Kidney tubule cell (primary cell): ENCODE results near the gene CRACDL.

Experiments used
- DNase-seq: peaks from one replicate; pipeline ENCODE4 v3.0.0-alpha.2; 2018; ENCODE audit warnings: low spot score

Gene CRACDL

DNA sequence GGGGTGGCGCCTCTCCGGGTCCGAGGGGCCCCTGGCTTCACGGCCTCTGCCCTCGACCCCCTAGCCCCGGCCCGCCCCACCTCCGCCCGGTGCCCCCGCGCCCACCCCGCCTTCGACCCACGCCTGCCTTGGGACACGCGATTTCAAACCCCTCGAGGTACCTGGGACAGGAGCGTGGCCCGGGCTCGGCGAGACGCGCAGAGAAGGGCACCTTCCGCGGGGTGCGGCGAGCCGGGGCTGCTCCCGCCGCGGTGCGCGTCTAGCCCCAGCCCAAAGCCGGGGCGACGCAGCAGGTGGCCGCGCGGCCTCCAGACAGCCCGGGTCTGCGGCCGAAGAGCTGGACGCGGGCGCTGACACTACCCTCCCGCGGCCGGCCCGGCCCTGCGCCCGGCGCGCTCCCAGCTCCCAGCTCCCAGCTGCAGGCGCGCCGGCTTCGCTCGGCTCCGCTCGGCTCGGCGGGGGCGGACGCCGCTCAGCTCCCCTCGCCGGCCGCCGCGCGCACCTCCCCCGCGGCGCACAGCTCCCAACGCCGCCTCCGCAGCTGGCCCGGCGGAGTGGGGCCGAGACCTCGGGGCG lies at the start of gene CRACDL:
CRACDL (minus strand) TSS at position 449 of the 576 bp plus-strand sequence. CDS start 89,425 bp downstream, outside the sequence.
- peak; percentile 39 for DNase-seq

- DNase-seq: no peak
Observed at GRCh38 chr2:98975611-98976010, 39.6 kb upstream of the CRACDL start.

DNA sequence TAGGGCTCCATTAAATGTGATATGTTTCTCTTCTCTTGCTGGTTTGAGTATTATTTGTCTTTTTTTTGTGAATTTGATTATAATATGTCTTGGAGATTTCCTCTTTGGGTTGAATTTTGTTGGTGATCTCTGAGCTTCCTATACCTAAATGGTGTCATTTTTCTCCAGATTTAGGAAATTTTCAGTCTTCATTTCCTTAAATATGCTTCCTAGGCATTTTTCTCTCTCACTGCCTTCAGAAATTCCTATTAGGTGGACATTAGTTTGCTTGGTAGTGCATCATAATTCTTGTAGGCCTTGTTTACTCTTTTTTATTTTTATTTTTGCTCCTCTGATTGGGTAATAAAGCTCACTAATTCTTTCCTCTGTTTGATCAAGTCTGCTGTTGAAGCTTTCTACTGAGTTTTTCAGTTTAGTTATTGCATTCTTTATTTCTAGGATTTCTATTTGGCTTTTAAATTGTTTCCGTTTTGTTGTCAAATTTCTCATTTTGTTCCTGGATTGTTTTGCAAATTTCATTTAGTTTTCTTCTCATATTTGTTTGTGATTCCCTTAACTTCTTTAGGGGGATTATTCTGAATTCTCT lies 36.6 kb upstream of the CRACDL start:
- DNase-seq: no peak

- DNase-seq: no peak
Observed at GRCh38 chr2:98959810-98960507, 23.9 kb upstream of the CRACDL start.

GRCh38 chr2:98952966-98953365 lies 16.9 kb upstream of the CRACDL start:
- DNase-seq: no peak

DNA sequence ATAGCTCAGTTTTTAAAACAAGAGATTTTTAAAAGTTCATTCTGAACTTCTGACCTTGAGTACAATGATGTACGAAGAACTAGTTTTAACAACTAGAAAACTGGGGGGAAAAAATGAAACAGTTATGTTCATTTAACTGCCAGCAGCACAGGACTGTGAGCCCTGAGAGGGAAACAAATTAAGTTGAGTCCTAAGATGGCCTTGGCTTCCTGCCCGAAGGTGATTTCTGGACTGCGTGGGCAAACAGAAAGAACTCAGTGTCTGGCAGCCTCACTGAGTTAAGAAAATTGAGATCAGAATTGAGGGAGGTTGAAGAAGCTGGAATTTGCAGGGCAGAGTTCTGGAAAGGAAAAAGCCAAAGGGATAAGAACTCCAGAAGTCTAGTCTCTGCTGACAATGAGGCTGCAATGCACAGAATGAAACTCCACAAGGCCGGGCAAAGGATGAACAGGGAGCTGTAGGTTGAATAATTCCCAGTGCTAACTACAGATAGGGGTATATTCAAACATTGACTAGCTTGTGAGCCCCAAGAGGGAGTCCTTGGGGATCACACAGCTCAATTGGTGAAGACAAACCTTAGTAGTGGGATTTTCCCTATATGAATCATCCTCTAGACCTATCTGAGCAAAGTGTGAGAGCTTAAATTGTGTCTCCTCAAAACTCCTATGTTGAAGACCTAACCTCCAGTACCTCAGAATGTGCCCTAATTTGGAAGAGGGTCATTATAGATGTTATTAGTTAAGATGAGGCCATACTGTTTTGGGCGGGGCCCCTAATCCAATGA lies 13.1 kb upstream of the CRACDL start:
- no peak for DNase-seq

DNA sequence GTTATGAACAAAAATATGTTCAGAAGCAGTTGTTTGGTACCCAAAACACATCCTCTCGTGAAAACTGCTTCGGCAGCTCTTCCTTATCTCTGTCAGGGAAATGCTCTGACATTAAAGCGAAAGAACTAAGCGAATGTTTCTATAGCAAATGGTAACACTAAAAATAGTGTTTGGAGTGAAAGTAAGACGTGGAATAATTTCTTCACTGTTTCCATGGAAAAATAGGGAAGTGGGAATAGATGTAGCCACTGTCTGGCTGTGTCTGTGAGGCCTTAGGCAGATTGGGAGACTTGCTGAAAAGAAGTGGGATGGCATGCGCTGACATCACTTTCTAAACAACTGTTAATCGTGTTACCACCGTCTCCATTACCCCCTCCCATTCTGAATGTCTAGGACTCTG lies 11.5 kb upstream of the CRACDL start:
- DNase-seq: no peak

DNA sequence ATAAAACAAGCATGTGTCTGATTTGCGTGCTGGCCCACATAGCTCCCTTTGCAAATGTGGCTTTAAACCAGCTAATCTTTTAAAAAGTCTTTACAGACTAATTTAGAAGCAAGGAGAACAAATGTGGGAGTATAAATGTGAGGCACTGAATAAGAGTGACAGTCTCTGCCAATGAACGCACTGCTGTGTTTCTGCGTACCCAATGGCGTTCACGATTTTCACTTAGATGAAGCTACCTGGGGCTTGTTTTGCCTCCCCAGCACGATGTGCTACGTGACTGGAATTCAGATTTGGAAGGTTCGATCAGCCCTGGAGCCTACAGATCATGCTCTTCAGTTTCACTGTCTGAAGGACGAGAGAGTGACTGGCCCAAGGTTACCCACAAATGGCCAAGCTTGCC lies 10.8 kb upstream of the CRACDL start:
- no peak for DNase-seq

DNA sequence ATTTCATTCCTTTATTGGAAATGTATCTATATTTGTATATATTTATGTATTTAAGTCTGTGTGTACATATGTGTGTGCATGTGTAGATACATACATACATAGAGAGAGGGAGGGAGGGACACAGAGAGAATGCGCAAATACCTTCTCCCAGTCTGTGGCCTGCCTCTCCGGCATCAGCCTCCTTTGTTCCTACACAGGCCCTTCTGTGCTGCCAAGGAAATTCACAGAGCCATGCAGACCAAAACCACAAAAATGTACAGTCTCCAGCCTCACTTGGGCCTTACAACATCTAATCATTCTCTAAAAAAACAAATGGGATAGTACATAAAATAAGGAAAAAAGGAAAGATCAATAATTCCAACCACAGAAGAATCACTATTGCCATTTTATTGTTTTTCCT lies 8.8 kb upstream of the CRACDL start:
- peak; percentile 54 for DNase-seq

DNA sequence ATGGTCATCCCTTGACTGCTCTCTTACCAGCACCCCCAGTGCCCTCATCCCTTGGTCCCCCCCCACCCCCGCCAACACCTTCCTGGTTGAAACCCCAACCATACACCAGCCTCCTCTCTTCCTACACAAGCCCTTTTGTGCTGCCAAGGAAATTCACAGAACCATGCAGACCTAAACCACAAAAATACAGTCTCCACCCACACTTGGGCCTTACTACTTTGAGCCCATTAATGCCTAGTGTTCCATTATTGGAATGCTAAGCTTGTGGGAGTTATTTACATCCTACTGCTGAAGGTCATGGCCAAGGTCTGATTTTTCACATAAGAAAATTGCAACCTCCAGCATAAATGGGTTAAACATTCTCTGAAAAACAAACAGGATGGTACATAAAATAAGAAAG lies 4.1 kb upstream of the CRACDL start:
- DNase-seq: no peak

- DNase-seq: no peak
Observed at GRCh38 chr2:98937906-98938305, 1.9 kb upstream of the CRACDL start.

GRCh38 chr2:98936353-98937351 lies 627 bp upstream of the CRACDL start:
- DNase-seq: peak; percentile 44

DNA sequence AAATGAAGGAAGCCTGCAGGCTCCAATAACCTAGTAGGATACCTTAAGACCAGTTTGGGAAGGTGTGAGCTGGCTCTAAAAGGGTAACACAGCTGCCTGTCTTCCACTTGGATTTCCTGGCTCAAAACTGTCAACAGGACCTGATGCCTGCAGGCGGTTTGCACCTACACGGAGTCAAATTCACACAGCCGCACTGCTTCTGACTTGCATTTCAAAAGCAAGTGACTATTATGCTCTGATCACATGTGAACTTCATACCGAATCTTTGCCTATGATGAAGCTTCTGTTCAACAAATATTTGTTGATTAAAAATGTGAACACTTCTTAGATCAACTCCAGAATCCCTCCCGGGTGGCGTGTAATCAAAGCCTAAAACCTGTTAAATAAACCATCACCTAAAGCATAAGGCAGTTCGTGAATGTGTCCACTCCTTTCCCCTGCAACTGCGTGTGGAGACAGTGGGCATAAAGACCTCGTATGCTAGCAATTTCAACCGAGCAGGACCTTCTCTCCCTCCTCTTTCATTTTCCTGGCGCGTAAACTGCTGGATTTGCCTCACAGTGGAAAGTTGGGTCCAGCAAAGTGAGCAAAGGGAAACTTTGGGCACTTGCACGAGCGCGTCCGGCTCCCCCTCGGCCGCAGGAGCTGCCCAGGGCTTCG lies 784 bp downstream of the CRACDL start:
- no peak for DNase-seq

DNA sequence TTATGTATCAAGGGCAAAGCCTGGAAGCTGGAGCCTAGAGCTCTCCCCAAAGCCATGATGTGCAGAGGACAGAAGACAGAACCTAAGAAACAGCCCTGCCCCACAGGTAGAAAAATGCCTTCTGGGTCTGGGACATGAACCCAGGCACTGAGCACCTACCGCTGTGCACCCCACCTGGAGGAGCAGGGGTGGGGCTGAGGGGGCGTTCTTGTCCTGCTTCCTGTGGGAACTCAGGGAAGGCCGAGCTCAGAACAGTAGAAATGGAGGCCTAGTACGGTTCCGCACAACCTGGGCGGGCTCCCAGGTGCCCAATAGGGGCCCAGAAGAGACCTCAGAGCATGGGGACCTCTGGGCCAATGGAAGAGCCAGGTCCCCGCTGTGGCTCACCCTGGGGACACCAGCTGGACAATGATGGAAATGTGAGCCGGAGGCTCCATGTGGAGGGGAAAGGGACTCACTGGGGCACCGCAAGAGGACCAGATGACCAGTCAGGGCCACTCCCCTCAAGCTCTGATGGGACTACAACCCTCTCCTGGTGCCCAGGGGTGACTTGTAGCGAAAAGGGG lies 3.2 kb downstream of the CRACDL start:
- no peak for DNase-seq

GRCh38 chr2:98932164-98932563 lies 3.9 kb downstream of the CRACDL start:
- no peak for DNase-seq

- no peak for DNase-seq
Observed at GRCh38 chr2:98931596-98931995, 4.4 kb downstream of the CRACDL start.

DNA sequence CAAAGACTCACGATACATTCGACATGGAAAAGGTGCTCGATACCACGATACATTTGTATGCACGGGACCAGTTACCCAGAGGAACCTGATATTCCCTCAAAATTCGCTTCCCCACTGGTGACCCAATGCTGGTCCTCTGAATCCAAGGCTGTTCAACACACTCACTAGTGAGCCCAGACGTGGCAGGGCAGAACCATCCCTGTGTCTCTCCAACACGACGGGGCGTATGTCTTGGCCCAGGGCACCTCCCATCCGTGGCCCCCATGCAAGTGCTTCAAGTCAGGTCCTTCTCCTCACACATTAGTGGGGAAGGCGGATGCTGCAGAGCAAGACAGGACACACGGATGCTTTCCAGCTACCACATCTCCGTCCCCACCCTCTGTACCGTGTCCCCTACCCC lies 6.1 kb downstream of the CRACDL start:
- no peak for DNase-seq

- DNase-seq: no peak
Observed at GRCh38 chr2:98928242-98928641, 7.8 kb downstream of the CRACDL start.

GRCh38 chr2:98927027-98927426 lies 9.0 kb downstream of the CRACDL start:
- no peak for DNase-seq

GRCh38 chr2:98926601-98927000 lies 9.4 kb downstream of the CRACDL start:
- peak; percentile 37 for DNase-seq

- no peak for DNase-seq
Observed at GRCh38 chr2:98924910-98925309, 11.1 kb downstream of the CRACDL start.
